Hematopoietic multipotent progenitor cell treated with erythropoietin and hydrocortisone succinate and interleukin-3 and kit ligand, for 15 days (in vitro differentiated cells): ENCODE data around the gene STRBP.
"Not testable (repeated sequence)": the region's sequence is repeated elsewhere in the genome, so short reads cannot be mapped to it uniquely, and the experiment has no call there.

Source experiments
- DNase-seq: peaks from one replicate; pipeline ENCODE4 v3.0.0-alpha.2; 2015; ENCODE audit warnings: low spot score

STRBP gene

GRCh38 chr9:123283048-123283408, 14.6 kb upstream of the STRBP start:
- no peak for DNase-seq

GRCh38 chr9:123282362-123283047, 14.1 kb upstream of the STRBP start:
- peak; percentile 23 for DNase-seq

GRCh38 chr9:123281659-123282350, 13.4 kb upstream of the STRBP start:
- DNase-seq = no peak

GRCh38 chr9:123278879-123279493, 10.6 kb upstream of the STRBP start:
- DNase-seq = not testable (repeated sequence)

GRCh38 chr9:123278361-123278760, 10.0 kb upstream of the STRBP start:
- DNase-seq = no peak

GRCh38 chr9:123276551-123276950, 8.2 kb upstream of the STRBP start:
- no peak for DNase-seq

GRCh38 chr9:123271133-123271532, 2.7 kb upstream of the STRBP start:
- not testable (repeated sequence) for DNase-seq

GRCh38 chr9:123269281-123269680, 895 bp upstream of the STRBP start:
- no peak for DNase-seq

GRCh38 chr9:123268199-123268464, 254 bp downstream of the STRBP start:
- DNase-seq = no peak

- no peak for DNase-seq
These were observed 746 bp downstream of the STRBP start for GRCh38 chr9:123267481-123268198.

GRCh38 chr9:123266655-123267399, 1.6 kb downstream of the STRBP start:
- DNase-seq = no peak

- DNase-seq = no peak
These were observed 2.6 kb downstream of the STRBP start for GRCh38 chr9:123265833-123266232.

- DNase-seq = no peak
These were observed 5.2 kb downstream of the STRBP start for GRCh38 chr9:123263227-123263626.

GRCh38 chr9:123262338-123262737, 6.0 kb downstream of the STRBP start:
- no peak for DNase-seq

GRCh38 chr9:123261006-123261677, 7.2 kb downstream of the STRBP start:
- no peak for DNase-seq

- no peak for DNase-seq
These were observed 8.0 kb downstream of the STRBP start for GRCh38 chr9:123260340-123260739.

GRCh38 chr9:123257276-123257675, 11.1 kb downstream of the STRBP start:
- DNase-seq = no peak

GRCh38 chr9:123255718-123256117, 12.7 kb downstream of the STRBP start:
- DNase-seq = no peak

GRCh38 chr9:123253204-123253603, 15.2 kb downstream of the STRBP start:
- no peak for DNase-seq

- DNase-seq = no peak
These were observed 16.6 kb downstream of the STRBP start for GRCh38 chr9:123251741-123252140.

- DNase-seq = no peak
These were observed 17.1 kb downstream of the STRBP start for GRCh38 chr9:123251324-123251723.

- no peak for DNase-seq
These were observed 17.9 kb downstream of the STRBP start for GRCh38 chr9:123250504-123250903.
